DND-41 (cell line): ENCODE results near the gene INO80D.

Experiments used
- CTCF ChIP-seq: IDR thresholded peaks from 2 replicates; pipeline ENCODE4 v1.5.1; 2012; ENCODE audit warnings: borderline replicate concordance, low read length, moderate library complexity, mild to moderate bottlenecking; ENCODE audit not compliant: poor library complexity, severe bottlenecking; ENCODE audit errors: extremely low read depth
- EZH2 ChIP-seq: IDR thresholded peaks from 3 replicates; pipeline ENCODE4 v1.6.1; 2012; ENCODE audit warnings: borderline replicate concordance, low read depth, mild to moderate bottlenecking, moderate library complexity, low read length, inconsistent platforms; ENCODE audit not compliant: severe bottlenecking

GRCh38 chr2:205957452-205958154 lies 128.4 kb downstream of the INO80D start:
- TF ChIP-seq EZH2 (no peak), CTCF (no peak)
